HFF-Myc (cell line): Measurements from ENCODE around the gene ENAH.

Source experiments
- DNase-seq: peaks from one replicate; pipeline ENCODE4 v3.0.0-alpha.2; 2011; ENCODE audit warnings: low read depth; ENCODE audit errors: extremely low read depth
- H3K4me3 ChIP-seq: replicated peaks from 2 replicates; pipeline ENCODE4 v1.5.1; 2011; ENCODE audit warnings: low read depth, mild to moderate bottlenecking, control low read depth, low read length
- CTCF ChIP-seq: IDR thresholded peaks from 2 replicates; pipeline ENCODE4 v1.5.1; 2012; ENCODE audit warnings: mild to moderate bottlenecking, low read depth, low read length, control low read depth; ENCODE audit errors: missing control alignments

Gene ENAH

GRCh38 chr1:225655509-225656258, 2.8 kb upstream of the ENAH start:
- TF ChIP-seq CTCF = no peak
- no peak overlapping the region for H3K4me3 ChIP-seq
- peak; percentile 92 for DNase-seq

- no peak overlapping the region for H3K4me3 ChIP-seq
- no peak for DNase-seq
- TF ChIP-seq CTCF = no peak
Observed at GRCh38 chr1:225654688-225655508, 2.0 kb upstream of the ENAH start.

GRCh38 chr1:225654277-225654597, 1.3 kb upstream of the ENAH start:
- H3K4me3 ChIP-seq = peak overlapping the region; percentile 94
- DNase-seq = no peak
- TF ChIP-seq CTCF = no peak

- peak overlapping the region; percentile 94 for H3K4me3 ChIP-seq
- DNase-seq = no peak
- TF ChIP-seq CTCF = no peak
Observed at GRCh38 chr1:225653463-225654276, 747 bp upstream of the ENAH start.

- no peak for DNase-seq
- no peak for TF ChIP-seq CTCF
- H3K4me3 ChIP-seq = peak overlapping the region; percentile 94
Observed at GRCh38 chr1:225651872-225652728, 823 bp downstream of the ENAH start.

GRCh38 chr1:225651376-225651871, 1.5 kb downstream of the ENAH start:
- DNase-seq = no peak
- H3K4me3 ChIP-seq = peak overlapping the region; percentile 94
- no peak for TF ChIP-seq CTCF
